Measurements from ENCODE around the gene EFCAB11. TPM values are rescaled to one million over a fixed set of nuclear protein-coding genes. Genes with fewer than 3 reads are reported as not detected.

The EFCAB11 gene
- total and polyA plus RNA-seq, 2 donors (not counting 1 experiment from before 2014, with no cell fraction given): 4.2 to 13.8 TPM

DNA sequence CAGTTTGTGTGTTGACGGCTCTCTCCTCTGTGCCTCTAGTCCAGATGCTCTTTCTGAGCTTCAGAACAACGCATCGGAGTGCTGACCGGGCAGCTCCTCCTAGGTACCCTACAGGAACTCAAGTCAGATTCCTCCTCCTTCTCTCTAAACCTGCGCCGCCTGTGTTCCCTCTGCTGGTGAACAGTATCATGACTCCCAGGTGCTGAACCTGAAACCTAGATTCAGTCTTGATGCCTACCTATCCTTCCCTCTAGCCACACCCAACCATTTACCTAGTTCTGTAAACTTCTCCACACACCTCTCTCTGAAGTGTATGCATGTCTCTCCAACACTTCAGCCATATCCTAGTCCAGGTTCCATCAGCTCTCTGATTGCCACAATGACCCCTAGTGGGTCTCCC is 112.7 kb downstream of the EFCAB11 start:
- H3K9me3 ChIP-seq (ENCODE audit: control extremely low read depth in 1 of 3, control insufficient read depth in 2 of 3, insufficient read depth in 1 of 3, low read length in 2 of 3): no peaks in the 10 kb centered on the region
- peaks cover 7% of the 10 kb centered on the region for H3K9me3 Mint-ChIP-seq (ENCODE audit: insufficient read depth)
- H2AFZ ChIP-seq (ENCODE audit: insufficient read depth, low read depth, low read length, poor library complexity, severe bottlenecking): no peak overlapping the region
- H3K27ac ChIP-seq (ENCODE audit: low read length in 2 of 2): no peak overlapping the region
- H3K27ac Mint-ChIP-seq: no peak overlapping the region
- H3K27me3 ChIP-seq (replicated peaks in 1 of 4; ENCODE audit: control extremely low read depth in 1 of 4, control insufficient read depth in 3 of 4, insufficient read depth in 4 of 4, low read length in 3 of 4): no peaks in the 10 kb centered on the region
- DNase-seq: no peak
- H3K4me1 Mint-ChIP-seq: no peaks in the 10 kb centered on the region
- no peak for ATAC-seq (ENCODE audit: low read depth)
- ChIA-PET CTCF (no interaction called here), POLR2A (no interaction called here)
- H3K4me3 Mint-ChIP-seq: no peak overlapping the region
- no peaks in the 10 kb centered on the region for H3K27me3 Mint-ChIP-seq
- 96% methylated on average over 6 of the region's 6 CpGs for WGBS (ENCODE audit: insufficient coverage)
- H3K4me1 ChIP-seq (ENCODE audit: control insufficient read depth in 2 of 2, insufficient read depth in 2 of 2, low read length in 2 of 2): no peaks in the 10 kb centered on the region
- H4K20me1 ChIP-seq (ENCODE audit: control insufficient read depth, insufficient read depth, low read length, poor library complexity, severe bottlenecking): no peaks in the 10 kb centered on the region
- no peak for TF ChIP-seq EZH2 (IDR thresholded peaks at IDR 0.05; ENCODE audit: borderline replicate concordance, insufficient read depth, low read depth, low read length, poor library complexity, severe bottlenecking)
- TF ChIP-seq, protein P1, sequence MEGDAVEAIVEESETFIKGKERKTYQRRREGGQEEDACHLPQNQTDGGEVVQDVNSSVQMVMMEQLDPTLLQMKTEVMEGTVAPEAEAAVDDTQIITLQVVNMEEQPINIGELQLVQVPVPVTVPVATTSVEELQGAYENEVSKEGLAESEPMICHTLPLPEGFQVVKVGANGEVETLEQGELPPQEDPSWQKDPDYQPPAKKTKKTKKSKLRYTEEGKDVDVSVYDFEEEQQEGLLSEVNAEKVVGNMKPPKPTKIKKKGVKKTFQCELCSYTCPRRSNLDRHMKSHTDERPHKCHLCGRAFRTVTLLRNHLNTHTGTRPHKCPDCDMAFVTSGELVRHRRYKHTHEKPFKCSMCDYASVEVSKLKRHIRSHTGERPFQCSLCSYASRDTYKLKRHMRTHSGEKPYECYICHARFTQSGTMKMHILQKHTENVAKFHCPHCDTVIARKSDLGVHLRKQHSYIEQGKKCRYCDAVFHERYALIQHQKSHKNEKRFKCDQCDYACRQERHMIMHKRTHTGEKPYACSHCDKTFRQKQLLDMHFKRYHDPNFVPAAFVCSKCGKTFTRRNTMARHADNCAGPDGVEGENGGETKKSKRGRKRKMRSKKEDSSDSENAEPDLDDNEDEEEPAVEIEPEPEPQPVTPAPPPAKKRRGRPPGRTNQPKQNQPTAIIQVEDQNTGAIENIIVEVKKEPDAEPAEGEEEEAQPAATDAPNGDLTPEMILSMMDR (IDR thresholded peaks at IDR 0.05): no peak
- no peak overlapping the region for H3K4me3 ChIP-seq (ENCODE audit: control extremely low read depth in 1 of 5, extremely low read depth in 1 of 5, insufficient read depth in 1 of 5, low read depth in 2 of 5, low read length in 4 of 5)
- intact Hi-C loops (cut with micrococcal nuclease): no loop called here
- H3K79me2 ChIP-seq (ENCODE audit: control insufficient read depth, insufficient read depth, low read length): no peaks in the 10 kb centered on the region
- no peaks in the 10 kb centered on the region for H3K36me3 ChIP-seq (replicated peaks in 1 of 2; ENCODE audit: control extremely low read depth in 1 of 2, control insufficient read depth in 1 of 2, extremely low read depth in 1 of 2, insufficient read depth in 2 of 2, low read length in 1 of 2)
- H3K9ac ChIP-seq (ENCODE audit: low read length): no peak overlapping the region
- H3K4me2 ChIP-seq (replicated peaks; ENCODE audit: low read depth, low read length, poor library complexity, severe bottlenecking): no peak overlapping the region

DNA sequence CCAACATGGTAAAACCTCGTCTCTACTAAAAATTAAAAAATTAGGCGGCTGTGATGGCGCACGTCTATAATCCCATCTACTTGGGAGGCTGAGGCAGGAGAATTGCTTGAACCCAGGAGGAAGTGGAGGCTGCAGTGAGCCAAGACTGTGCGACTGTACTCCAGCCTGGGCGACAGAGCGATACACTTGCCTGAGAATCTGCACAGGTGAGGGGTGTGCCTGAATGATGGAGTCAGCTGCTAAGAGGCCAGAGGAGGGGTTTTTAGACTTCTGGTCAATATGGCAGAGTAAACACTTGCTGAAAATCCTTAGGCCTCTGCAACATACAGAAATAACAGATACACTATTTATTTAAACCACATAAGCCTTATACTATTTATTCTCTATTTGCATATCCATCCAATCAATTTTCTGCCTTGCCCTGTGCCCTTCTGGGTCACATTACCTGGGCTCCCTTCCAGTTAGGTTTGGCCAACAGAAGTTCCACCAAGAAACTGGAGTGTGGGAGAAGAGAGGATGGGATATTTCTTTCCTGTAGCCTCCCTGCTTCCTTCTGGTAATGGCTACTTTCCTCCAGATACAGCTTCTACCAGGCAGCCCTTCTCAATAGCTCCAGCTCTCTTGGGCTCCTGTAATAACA is 117.6 kb downstream of the EFCAB11 start:
- H3K9me3 Mint-ChIP-seq (ENCODE audit: insufficient read depth): peaks cover 7% of the 10 kb centered on the region
- Histone ChIP-seq H4K20me1 (ENCODE audit: control insufficient read depth, insufficient read depth, low read length, poor library complexity, severe bottlenecking) (no peaks in the 10 kb centered on the region), H3K9ac (ENCODE audit: low read length) (no peak overlapping the region), H3K27ac (ENCODE audit: low read length in 2 of 2) (no peak overlapping the region), H3K4me2 (replicated peaks; ENCODE audit: low read depth, low read length, poor library complexity, severe bottlenecking) (no peak overlapping the region), H3K4me3 (ENCODE audit: control extremely low read depth in 1 of 5, extremely low read depth in 1 of 5, insufficient read depth in 1 of 5, low read depth in 2 of 5, low read length in 4 of 5) (no peak overlapping the region), H3K4me1 (ENCODE audit: control insufficient read depth in 2 of 2, insufficient read depth in 2 of 2, low read length in 2 of 2) (no peaks in the 10 kb centered on the region), H3K27me3 (replicated peaks in 1 of 4; ENCODE audit: control extremely low read depth in 1 of 4, control insufficient read depth in 3 of 4, insufficient read depth in 4 of 4, low read length in 3 of 4) (no peaks in the 10 kb centered on the region), H2AFZ (ENCODE audit: insufficient read depth, low read depth, low read length, poor library complexity, severe bottlenecking) (no peak overlapping the region), H3K9me3 (ENCODE audit: control extremely low read depth in 1 of 3, control insufficient read depth in 2 of 3, insufficient read depth in 1 of 3, low read length in 2 of 3) (no peaks in the 10 kb centered on the region), H3K79me2 (ENCODE audit: control insufficient read depth, insufficient read depth, low read length) (no peaks in the 10 kb centered on the region), H3K36me3 (replicated peaks in 1 of 2; ENCODE audit: control extremely low read depth in 1 of 2, control insufficient read depth in 1 of 2, extremely low read depth in 1 of 2, insufficient read depth in 2 of 2, low read length in 1 of 2) (no peaks in the 10 kb centered on the region)
- intact Hi-C loops (cut with micrococcal nuclease): no loop called here
- ChIA-PET CTCF (no interaction called here), POLR2A (no interaction called here)
- H3K4me3 Mint-ChIP-seq: no peak overlapping the region
- no peaks in the 10 kb centered on the region for H3K4me1 Mint-ChIP-seq
- DNase-seq: no peak
- H3K27me3 Mint-ChIP-seq: no peaks in the 10 kb centered on the region
- no peak for ATAC-seq (ENCODE audit: low read depth)
- no peak overlapping the region for H3K27ac Mint-ChIP-seq
- 97% methylated on average over 7 of the region's 7 CpGs for WGBS (ENCODE audit: insufficient coverage)
- TF ChIP-seq EZH2 (IDR thresholded peaks at IDR 0.05; ENCODE audit: borderline replicate concordance, insufficient read depth, low read depth, low read length, poor library complexity, severe bottlenecking): no peak
- TF ChIP-seq, protein P1 (IDR thresholded peaks at IDR 0.05): no peak

Data from B cell (primary cell).